K562 (cell line): ENCODE results near the gene KMT2C. TPM values are rescaled to one million over a fixed set of nuclear protein-coding genes. Genes with fewer than 3 reads are reported as not detected.

Experiments used
- ATAC-seq: fragments of 200-7000 bp; cut with Tn5 transposase; 3 replicates; pipeline ENCODE4 v1.9.1; 2020; ENCODE audit warnings: moderate library complexity
- BruUV-seq: library from RNA; stranded (reverse); fragments of 400-500 nt; replicated peaks from 2 replicates; lab custom pipeline; 2021; lab: Mats Ljungman, UMichigan
- CTCF ChIA-PET: fragments of 300-600 bp; formaldehyde crosslinking; extraction: SDS; loops from one replicate; lab custom pipeline; 2021; ENCODE audit warnings: low intra/inter-chr PET ratio; lab: Yijun Ruan, JAX
- POLR2A ChIA-PET: fragments of 300-600, 350-650 bp; sonication (Branson Sonifier 250); formaldehyde crosslinking; extraction: SDS; loops from one replicate; lab custom pipeline; 2021; ENCODE audit warnings: antibody characterized with exemption, inconsistent platforms; lab: Yijun Ruan, JAX
- DNase-seq, 4 experiments: peaks; one replicate each; pipeline versions ENCODE4 v3.0.0 to v3.0.0-alpha.2; 2011 to 2018; ENCODE audit warnings: low spot score in 3 of 4, mixed read lengths in 3 of 4; ENCODE audit errors: extremely low read depth in 1 of 4
- FAIRE-seq: peaks from 2 replicates; lab custom pipeline; 2011; peaks lifted over from hg19 to GRCh38; lab: Jason Lieb, UNC
- H2AFZ ChIP-seq: 2 replicates; pipeline ENCODE4 v1.6.0; 2011; ENCODE audit warnings: low read depth, low read length, control low read depth, inconsistent platforms
- H3K27ac ChIP-seq: fragments of 200-600 bp; 3 replicates; pipeline ENCODE4 v1.8.0; 2011; ENCODE audit warnings: low read depth, mild to moderate bottlenecking, control low read depth, inconsistent platforms, low read length, moderate library complexity, mixed read lengths; ENCODE audit errors: extremely low read depth
- H3K27me3 ChIP-seq, 2 experiments: fragments of 300-600 bp in 1 of 2; 2 replicates in 1 of 2; 3 replicates in 1 of 2; pipeline versions ENCODE4 v1.6.0 to v1.8.0; 2011; ENCODE audit warnings: inconsistent platforms in 2 of 2, low read length in 2 of 2, mild to moderate bottlenecking in 1 of 2, mixed read lengths in 1 of 2, moderate library complexity in 1 of 2; ENCODE audit not compliant: control insufficient read depth in 2 of 2, insufficient read depth in 2 of 2
- H3K36me3 ChIP-seq: fragments of 300-600 bp; 3 replicates; pipeline ENCODE4 v1.8.0; 2011; ENCODE audit warnings: mild to moderate bottlenecking, low read length, inconsistent platforms; ENCODE audit not compliant: control insufficient read depth, insufficient read depth
- H3K4me1 ChIP-seq, 2 experiments: fragments of 200-600 bp in 1 of 2; replicated peaks in 1 of 2; 2 replicates in 1 of 2; 3 replicates in 1 of 2; pipeline versions ENCODE4 v1.5.1 to v1.8.0; 2011; ENCODE audit warnings: inconsistent platforms in 2 of 2, low read length in 2 of 2, mild to moderate bottlenecking in 1 of 2, mixed read lengths in 1 of 2, moderate library complexity in 1 of 2; ENCODE audit not compliant: control insufficient read depth in 2 of 2, insufficient read depth in 2 of 2
- H3K4me2 ChIP-seq: 2 replicates; pipeline ENCODE4 v1.6.1; 2011; ENCODE audit warnings: low read length, control low read depth, inconsistent platforms, mixed read lengths; ENCODE audit not compliant: insufficient read depth
- H3K4me3 ChIP-seq: fragments of 200-600 bp; sonication (generic), shearing (Covaris generic); 2 replicates; pipeline ENCODE4 v1.5.1; 2016; ENCODE audit warnings: control low read depth, inconsistent platforms
- H3K79me2 ChIP-seq: fragments of 200-600 bp; 3 replicates; pipeline ENCODE4 v1.8.0; 2011; ENCODE audit warnings: low read length, inconsistent platforms; ENCODE audit not compliant: control insufficient read depth, insufficient read depth
- H3K9ac ChIP-seq, 2 experiments: 2 replicates each; pipeline versions ENCODE4 v1.6.0 to v1.6.1; 2011; ENCODE audit warnings: low read depth in 2 of 2, low read length in 2 of 2, control low read depth in 1 of 2, inconsistent platforms in 1 of 2, mild to moderate bottlenecking in 1 of 2, mixed read lengths in 1 of 2; ENCODE audit not compliant: insufficient read depth in 1 of 2
- H3K9me1 ChIP-seq: one replicate; pipeline ENCODE4 v1.6.0; 2011; ENCODE audit warnings: inconsistent platforms, mild to moderate bottlenecking, low read length, moderate library complexity; ENCODE audit not compliant: control insufficient read depth, insufficient read depth
- H3K9me3 ChIP-seq: replicated peaks from 2 replicates; pipeline ENCODE4 v1.5.1; 2011; ENCODE audit warnings: low read depth, low read length, inconsistent platforms; ENCODE audit not compliant: control insufficient read depth, insufficient read depth
- H4K20me1 ChIP-seq: replicated peaks from 2 replicates; pipeline ENCODE4 v1.6.1; 2011; ENCODE audit warnings: low read length, inconsistent platforms, mixed read lengths; ENCODE audit not compliant: control insufficient read depth, insufficient read depth
- ADNP ChIP-seq: fragments of 200-800 bp; sonication (Bioruptor generic); IDR thresholded peaks from 2 replicates; pipeline ENCODE4 v1.6.1; 2016; ENCODE audit warnings: missing genetic modification characterization, missing compliant biosample characterization
- GATA2 ChIP-seq: sonication (generic); formaldehyde crosslinking; IDR thresholded peaks from 2 replicates; pipeline ENCODE4 v1.4.0; 2020; ENCODE audit warnings: mild to moderate bottlenecking, missing genetic modification reagents
- ZNF282 ChIP-seq: sonication (generic); formaldehyde crosslinking; IDR thresholded peaks from 2 replicates; pipeline ENCODE4 v1.8.1; 2023; ENCODE audit warnings: missing genetic modification reagents
- WGBS: fragments of 100-300 bp; shearing (Covaris generic); methylation state at CpG from one replicate; pipeline ENCODE4 v1.1.6; 2016; ENCODE audit warnings: low coverage, mixed read lengths; ENCODE audit not compliant: insufficient coverage; ENCODE audit errors: missing lambda C conversion rate; 5-methylcytosine and 5-hydroxymethylcytosine counted together
- in situ Hi-C: fragments of 300-500 bp; cut with MboI; formaldehyde crosslinking; loops from 4 replicates; pipeline ENCODE4 v1.15.0; 2018; ENCODE audit warnings: inconsistent platforms, mixed read lengths
- intact Hi-C: fragments of 100-400 bp; cut with micrococcal nuclease; formaldehyde crosslinking; loops from 2 replicates; pipeline ENCODE4 v1.14.2; 2022
- polyA plus RNA-seq, 8 experiments: library from polyadenylated mRNA; depleted of rRNA in 4 of 8; stranded (reverse) in 5 of 8; unstranded in 3 of 8; fragments of >200 nt; fragmentation: Nextera tagmentation in 2 of 8; fragmentation: Illumina TruSeq in 1 of 8; extraction: Ambion mirVana in 2 of 8; extraction: Trizol in 1 of 8; gene quantifications; 2 replicates each; pipeline versions ENCODE4 v1.2.1 to v1.2.3, GENCODE V29; 2011 to 2014; ENCODE audit warnings: inconsistent platforms in 1 of 8, missing spikeins in 1 of 8
- total RNA-seq, 7 experiments: library from RNA; depleted of rRNA in 6 of 7; stranded (reverse); fragments of >200 nt in 6 of 7; fragmentation: Illumina TruSeq in 2 of 7; extraction: Trizol in 2 of 7; gene quantifications; 2 replicates each; pipeline versions ENCODE4 v1.2.1 to v1.2.3, GENCODE V29; 2011 to 2021; ENCODE audit warnings: low replicate concordance in 1 of 7
- TF ChIP-seq, protein P1 (sequence below), 3 experiments: IDR thresholded peaks in 2 of 3; conservative IDR thresholded peaks in 1 of 3; 2 replicates each; pipeline ENCODE4 v1.5.1; 2011 to 2012; ENCODE audit warnings: low read length in 3 of 3, mild to moderate bottlenecking in 3 of 3, control low read depth in 2 of 3, improper control_type of control experiment in 1 of 3, inconsistent platforms in 1 of 3, low read depth in 1 of 3, mixed read lengths in 1 of 3, moderate library complexity in 1 of 3; ENCODE audit not compliant: insufficient read depth in 2 of 3

Gene KMT2C
- total and polyA plus RNA-seq, 9 of the 15 experiments (the other 6 are each of a cell fraction or from before 2014, with no cell fraction given), result 4.9 to 67.8 (median 27.1) TPM

- TF ChIP-seq, protein P1, sequence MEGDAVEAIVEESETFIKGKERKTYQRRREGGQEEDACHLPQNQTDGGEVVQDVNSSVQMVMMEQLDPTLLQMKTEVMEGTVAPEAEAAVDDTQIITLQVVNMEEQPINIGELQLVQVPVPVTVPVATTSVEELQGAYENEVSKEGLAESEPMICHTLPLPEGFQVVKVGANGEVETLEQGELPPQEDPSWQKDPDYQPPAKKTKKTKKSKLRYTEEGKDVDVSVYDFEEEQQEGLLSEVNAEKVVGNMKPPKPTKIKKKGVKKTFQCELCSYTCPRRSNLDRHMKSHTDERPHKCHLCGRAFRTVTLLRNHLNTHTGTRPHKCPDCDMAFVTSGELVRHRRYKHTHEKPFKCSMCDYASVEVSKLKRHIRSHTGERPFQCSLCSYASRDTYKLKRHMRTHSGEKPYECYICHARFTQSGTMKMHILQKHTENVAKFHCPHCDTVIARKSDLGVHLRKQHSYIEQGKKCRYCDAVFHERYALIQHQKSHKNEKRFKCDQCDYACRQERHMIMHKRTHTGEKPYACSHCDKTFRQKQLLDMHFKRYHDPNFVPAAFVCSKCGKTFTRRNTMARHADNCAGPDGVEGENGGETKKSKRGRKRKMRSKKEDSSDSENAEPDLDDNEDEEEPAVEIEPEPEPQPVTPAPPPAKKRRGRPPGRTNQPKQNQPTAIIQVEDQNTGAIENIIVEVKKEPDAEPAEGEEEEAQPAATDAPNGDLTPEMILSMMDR (IDR thresholded peaks at IDR 0.05 in 2 of 3, conservative IDR thresholded peaks at IDR 0.05 in 1 of 3; ENCODE audit: insufficient read depth in 2 of 3, low read depth in 1 of 3, low read length in 3 of 3), result 0 out of 6 replicates have a peak, but pooled peaks of 1 of the 3 experiments have one; percentile 0
- no peak for TF ChIP-seq ZNF282 (CRISPR knock-in tag)
Measured at GRCh38 chr7:152177681-152178404, 258.0 kb downstream of the KMT2C start (continued).

DNA sequence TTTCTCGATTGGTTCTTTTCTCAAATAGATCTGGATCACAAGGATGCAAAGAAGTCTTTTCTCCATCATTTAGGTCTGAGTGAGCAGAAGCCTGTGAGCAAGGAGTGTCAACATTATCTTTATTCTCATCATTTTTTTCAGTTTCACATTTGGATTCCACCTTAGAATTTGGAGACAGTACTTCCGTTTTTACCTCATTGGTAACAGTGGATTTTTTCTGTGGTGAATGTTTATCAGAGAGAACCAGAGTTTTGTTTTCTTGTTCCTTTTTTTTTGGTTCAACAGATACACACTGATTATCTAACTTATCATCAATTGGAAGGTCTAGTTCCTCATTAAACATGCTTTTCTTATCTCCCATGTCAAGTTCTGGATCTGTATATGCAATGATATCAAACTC is 259.0 kb downstream of the KMT2C start:
- no peak overlapping the region for H3K4me3 ChIP-seq
- TF ChIP-seq GATA2 (CRISPR knock-in tag) (0 out of 2 replicates have a peak, but pooled peaks have one; percentile 26), ADNP (tag) (no peak)
- no peaks in the 10 kb centered on the region for H3K9me3 ChIP-seq
- WGBS, result 71% methylated on average over 2 of the region's 2 CpGs
- intact Hi-C loops (no loop called here), in situ Hi-C loops (no loop called here)
- H3K4me1 ChIP-seq, result no peaks in the 10 kb centered on the region
- no peak overlapping the region for H2AFZ ChIP-seq
- H3K27me3 ChIP-seq, result no peaks in the 10 kb centered on the region
- no peaks in the 10 kb centered on the region for H3K79me2 ChIP-seq
- peaks cover 7% of the 10 kb centered on the region; the same call in 1 of the 2 replicates for H4K20me1 ChIP-seq
- no peak overlapping the region for H3K4me2 ChIP-seq
- H3K9ac ChIP-seq, result no peak overlapping the region
- no peak for FAIRE-seq
- H3K27ac ChIP-seq, result no peak overlapping the region
- ChIA-PET CTCF (no interaction called here), POLR2A (no interaction called here)
- BruUV-seq, result no TSS peak
- H3K36me3 ChIP-seq, result peaks cover 82% of the 10 kb centered on the region
- no peak for ATAC-seq
- DNase-seq, result no peak
- H3K9me1 ChIP-seq, result no peaks in the 10 kb centered on the region
